GM19035 (cell line): Measurements from ENCODE around the gene PLPPR5.
"Not testable (repeated sequence)": the region's sequence is repeated elsewhere in the genome, so short reads cannot be mapped to it uniquely, and the experiment has no call there.

Experiments
- ATAC-seq: cut with Tn5 transposase; IDR thresholded peaks from one replicate; pipeline ENCODE4 v1.9.1; 2021; ENCODE audit not compliant: unreplicated experiment

Gene PLPPR5, protein sequence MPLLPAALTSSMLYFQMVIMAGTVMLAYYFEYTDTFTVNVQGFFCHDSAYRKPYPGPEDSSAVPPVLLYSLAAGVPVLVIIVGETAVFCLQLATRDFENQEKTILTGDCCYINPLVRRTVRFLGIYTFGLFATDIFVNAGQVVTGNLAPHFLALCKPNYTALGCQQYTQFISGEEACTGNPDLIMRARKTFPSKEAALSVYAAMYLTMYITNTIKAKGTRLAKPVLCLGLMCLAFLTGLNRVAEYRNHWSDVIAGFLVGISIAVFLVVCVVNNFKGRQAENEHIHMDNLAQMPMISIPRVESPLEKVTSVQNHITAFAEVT

GRCh38 chr1:99004861-99005442 lies at the start of gene PLPPR5:
PLPPR5 (minus strand) TSS chr1:99004861; CDS start chr1:99004671, 190 bp downstream.
- no peak for ATAC-seq

DNA sequence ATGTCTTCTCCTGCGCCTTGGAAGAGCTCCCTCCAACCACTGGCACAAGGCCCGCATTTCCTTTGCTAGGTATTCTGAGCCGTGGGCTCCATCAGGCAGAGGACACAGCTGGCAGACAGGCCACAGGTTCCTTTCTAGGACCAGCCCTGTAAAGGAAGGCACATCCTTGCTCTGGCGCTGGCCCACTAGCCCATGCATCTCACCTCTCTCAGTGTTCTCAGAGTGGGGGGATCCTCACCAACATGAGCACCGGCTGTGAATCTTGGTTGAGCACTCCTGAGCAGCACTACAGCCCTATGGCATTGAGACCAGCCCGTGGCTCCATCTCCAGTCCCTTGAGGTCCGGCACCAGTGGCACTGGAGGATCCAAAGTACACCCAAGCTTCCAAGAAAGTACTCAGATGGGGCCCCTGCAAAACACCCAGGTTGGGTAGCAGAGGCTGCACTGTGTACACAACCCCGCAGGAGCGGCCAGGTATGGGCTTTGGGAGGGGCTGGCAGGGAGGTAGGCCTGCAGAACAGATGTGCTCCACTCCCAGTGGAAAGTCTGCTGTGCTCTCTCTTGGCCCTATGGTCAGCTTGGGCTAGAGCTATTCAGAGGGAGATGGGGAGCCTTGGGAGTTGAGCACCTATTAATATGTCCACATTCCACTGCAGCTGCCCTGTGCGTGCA lies 47.1 kb upstream of the PLPPR5 start:
- no peak for ATAC-seq

GRCh38 chr1:99049745-99050144 lies 45.1 kb upstream of the PLPPR5 start:
- no peak for ATAC-seq

- ATAC-seq, result not testable (repeated sequence)
These were observed 32.1 kb upstream of the PLPPR5 start for GRCh38 chr1:99036746-99037145.

DNA sequence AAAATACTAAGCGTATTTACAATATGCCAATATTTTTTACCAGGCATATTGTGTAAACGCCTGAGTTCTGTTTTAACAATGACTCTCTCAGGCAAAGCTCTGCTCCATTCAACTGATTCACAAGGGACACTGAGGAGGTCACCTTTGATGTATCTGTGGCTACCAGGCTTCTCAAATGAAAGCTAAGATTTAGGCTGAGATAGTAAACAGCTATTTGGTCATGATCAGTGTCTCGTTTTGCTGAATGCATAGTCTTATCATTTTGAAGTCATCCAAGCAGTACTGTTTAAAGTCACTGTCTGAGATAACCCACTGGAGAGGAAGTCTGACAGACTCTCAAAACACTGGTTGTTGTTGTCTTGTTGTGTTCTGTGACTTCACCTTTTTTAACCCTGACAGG lies 13.7 kb upstream of the PLPPR5 start:
- ATAC-seq, result no peak

DNA sequence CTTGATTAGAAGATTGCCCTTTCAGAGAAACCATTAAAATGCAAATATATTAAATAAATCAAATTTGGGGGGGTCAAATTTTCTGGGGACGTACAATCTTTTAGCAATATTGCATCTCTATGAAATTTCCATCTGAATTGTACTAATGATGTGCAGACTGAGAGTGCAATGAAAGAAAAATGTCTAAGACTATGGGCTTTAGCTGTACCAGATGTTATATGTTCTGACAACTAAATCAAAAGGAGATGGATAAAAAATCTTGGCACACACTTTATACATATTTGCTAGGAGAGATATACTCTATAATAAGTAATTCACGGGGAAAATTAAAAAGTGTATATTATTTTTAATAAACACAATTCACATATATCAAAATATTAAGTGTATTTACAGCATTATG lies 13.0 kb upstream of the PLPPR5 start:
- ATAC-seq, result no peak

DNA sequence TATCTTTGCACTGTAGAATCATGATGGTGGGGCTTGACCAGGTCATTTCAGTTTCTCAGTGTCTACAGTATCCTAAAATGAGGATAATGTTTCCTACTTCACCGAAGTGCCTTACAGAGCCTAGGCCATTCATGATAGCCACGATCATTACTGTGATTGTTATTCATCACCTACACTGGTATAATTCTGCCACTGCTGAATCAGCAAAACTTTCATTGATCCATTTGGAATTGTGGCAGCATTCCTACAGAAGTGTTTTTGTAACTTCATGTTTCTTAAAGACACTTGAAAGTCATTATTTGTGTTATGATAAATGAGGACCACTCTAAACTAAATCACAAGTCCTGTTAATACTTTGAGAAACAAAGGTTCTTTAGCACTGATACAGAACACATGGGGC lies 6.0 kb upstream of the PLPPR5 start:
- no peak for ATAC-seq

DNA sequence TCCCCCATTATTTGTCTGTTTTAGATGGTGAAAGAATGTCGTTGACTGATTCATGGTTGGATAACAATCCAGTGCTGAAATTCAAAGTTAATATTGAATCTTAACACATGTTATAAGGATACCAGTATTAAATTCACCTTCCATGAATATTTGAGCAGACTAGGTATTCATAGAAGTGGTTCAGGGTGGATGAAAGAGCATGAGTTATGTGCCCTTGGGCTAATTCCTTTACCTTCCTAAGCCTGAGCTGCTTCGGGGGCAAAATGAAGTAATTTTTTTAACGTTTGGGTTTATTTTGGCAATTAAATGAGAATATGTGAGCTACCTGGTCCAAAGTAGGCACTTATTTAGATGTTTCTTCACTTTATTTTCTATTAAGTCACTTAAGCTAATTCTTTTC lies 2.7 kb upstream of the PLPPR5 start:
- no peak for ATAC-seq

- ATAC-seq, result no peak
These were observed 879 bp upstream of the PLPPR5 start for GRCh38 chr1:99005537-99005942.

DNA sequence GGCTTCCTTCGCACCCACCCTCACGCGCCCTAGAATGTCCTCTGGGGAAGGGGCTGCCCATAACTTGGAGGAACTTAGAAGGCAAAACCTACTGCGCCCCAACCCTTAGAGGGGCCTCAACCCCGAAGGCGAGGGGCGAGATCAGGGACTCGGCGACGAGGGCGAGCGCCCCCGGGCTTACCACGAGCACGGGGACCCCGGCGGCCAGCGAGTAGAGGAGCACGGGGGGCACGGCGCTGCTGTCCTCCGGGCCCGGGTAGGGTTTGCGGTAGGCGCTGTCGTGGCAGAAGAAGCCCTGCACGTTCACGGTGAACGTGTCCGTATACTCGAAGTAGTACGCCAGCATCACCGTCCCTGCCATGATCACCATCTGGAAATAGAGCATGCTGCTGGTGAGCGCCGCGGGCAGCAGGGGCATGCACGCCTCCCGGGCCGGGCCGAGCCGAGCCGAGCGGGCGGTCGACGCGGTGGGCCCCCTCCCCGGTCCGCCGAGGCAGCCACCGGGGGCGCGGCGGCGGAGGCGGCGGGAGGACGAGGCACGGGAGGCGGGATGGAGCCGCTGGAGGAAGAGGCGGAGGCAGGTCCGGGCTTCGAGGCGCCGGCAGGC lies 304 bp downstream of the PLPPR5 start:
- ATAC-seq, result no peak

GRCh38 chr1:99003581-99004253 lies 944 bp downstream of the PLPPR5 start:
- no peak for ATAC-seq

DNA sequence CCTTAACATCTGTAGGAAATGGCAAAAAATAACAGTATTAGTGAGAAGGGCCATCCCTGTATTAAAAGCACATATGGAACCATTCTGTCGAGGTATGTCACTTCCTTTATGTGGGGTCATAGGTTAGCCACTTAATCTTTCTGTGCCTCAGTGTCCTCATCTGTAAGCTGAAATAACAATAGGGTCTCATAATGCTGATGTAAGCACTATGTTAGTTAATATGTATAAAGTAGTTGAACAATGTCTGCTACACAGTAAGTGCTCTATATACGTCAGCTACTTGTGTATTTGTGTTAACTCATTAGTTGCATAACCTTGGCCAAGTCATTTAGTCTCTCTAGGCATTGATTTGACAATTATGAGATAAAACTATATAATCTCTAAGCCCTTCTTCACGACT lies 11.8 kb downstream of the PLPPR5 start:
- no peak for ATAC-seq

DNA sequence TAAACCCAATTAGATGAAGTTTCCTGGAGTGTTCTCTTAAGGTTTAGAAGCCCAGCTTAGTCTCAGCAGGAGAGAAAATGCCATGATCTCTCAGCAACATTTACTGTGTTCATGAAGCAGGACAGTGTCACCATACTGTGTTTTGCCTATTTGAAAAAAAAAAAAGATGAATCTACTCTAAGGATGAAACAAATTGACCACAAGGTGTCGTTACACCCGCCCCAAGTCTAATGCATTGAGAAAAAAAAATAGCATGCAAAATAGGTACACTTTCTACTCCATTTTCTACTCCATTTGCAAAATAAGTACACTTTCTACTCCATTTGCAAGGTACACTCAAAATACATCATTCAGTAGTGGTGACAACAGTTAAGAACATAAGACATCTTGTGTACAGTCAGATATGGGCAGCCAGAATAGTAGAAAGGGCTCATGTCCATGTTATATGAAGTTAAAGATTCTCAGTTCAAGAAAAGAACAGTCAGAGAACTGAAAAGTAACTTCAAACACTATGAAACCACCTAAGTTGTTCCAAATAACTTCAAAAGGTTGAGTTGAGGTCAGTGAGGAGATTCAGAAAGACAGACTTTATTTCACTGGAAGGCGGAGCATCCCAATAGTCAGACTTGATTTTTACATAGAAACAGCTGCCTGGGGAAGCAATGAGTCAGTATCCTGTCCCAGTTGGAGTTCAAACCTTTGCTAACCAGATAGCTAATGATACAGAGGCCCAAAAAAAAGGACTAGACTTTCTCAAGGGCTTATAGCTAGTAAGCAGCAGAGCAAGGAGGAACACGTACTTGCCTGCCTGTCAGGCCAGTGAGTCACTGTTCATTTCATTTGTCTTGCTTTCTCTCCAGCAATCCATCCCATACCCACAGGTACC lies 13.3 kb downstream of the PLPPR5 start:
- no peak for ATAC-seq

GRCh38 chr1:98989556-98989907 lies 15.1 kb downstream of the PLPPR5 start:
- ATAC-seq, result no peak

- ATAC-seq, result no peak
These were observed 15.6 kb downstream of the PLPPR5 start for GRCh38 chr1:98988904-98989555.

DNA sequence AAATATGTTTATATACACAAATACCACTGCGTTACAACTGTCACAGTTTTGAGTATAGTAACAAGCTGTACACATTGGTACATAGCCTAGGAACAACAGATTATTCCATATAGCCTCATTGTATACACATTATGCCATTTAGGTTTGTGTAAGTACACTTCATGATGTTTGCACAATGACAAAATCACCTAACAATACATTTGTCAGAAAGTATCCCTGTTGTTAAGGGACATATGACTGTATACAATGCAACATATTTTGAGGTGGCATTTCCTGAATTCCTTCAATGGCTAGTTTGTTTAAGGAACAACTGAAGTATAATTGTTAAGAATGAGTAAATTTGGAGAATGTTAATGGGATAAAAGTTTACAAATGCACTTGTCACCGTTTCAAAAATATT lies 19.0 kb downstream of the PLPPR5 start:
- ATAC-seq, result no peak

- ATAC-seq, result no peak
These were observed 22.6 kb downstream of the PLPPR5 start for GRCh38 chr1:98981917-98982513.

GRCh38 chr1:98979463-98979862 lies 25.2 kb downstream of the PLPPR5 start:
- ATAC-seq, result no peak

GRCh38 chr1:98975810-98976209 lies 28.9 kb downstream of the PLPPR5 start:
- ATAC-seq, result no peak

DNA sequence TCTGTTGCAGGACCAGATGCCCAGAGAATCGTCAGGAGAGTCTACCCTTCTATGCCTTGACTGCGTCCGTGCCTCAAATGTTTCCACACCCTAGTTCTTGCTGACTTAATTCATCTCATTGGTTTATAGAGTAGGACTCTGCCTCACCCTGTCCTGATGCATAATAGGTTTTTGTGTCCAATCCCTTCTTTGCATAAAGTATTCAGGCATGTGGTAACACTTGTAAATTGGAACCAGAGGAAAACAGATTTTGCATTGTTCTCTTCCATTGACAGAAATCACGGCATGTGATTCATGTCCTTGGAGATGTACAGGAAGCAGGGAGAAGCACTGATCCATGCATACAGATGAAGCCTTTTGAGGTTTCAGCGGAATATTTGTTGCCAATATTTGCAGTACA lies 29.5 kb downstream of the PLPPR5 start:
- no peak for ATAC-seq
